PC-9 (cell line): Measurements from ENCODE around the gene ALKBH3.

ENCODE experiments used
- CTCF ChIP-seq: fragments of 200-600 bp; sonication (generic); conservative IDR thresholded peaks from 2 replicates; pipeline ENCODE4 v1.6.1; 2017; ENCODE audit warnings: mixed run types, antibody characterized with exemption, mild to moderate bottlenecking, moderate library complexity
- EZH2 ChIP-seq: fragments of 200-600 bp; sonication (generic); IDR thresholded peaks from 2 replicates; pipeline ENCODE4 v1.8.0; 2017; ENCODE audit warnings: antibody characterized with exemption, low read depth

- TF ChIP-seq CTCF (no peak), EZH2 (no peak)
These were observed 14.1 kb upstream of the ALKBH3 start for GRCh38 chr11:43866520-43866919.
